Colonic mucosa (tissue), 4 donors: ENCODE measurements around the gene EIF1AY. TPM values are rescaled to one million over a fixed set of nuclear protein-coding genes. Genes with fewer than 3 reads are reported as not detected.

Experiments
- DNase-seq: peaks from one replicate; pipeline ENCODE4 v3.0.0-alpha.2; 2020
- H3K27ac ChIP-seq: fragments of 200-600 bp; one replicate; pipeline ENCODE4 v1.8.0; 2021
- H3K27me3 ChIP-seq: fragments of 200-600 bp; one replicate; pipeline ENCODE4 v1.8.0; 2021
- H3K36me3 ChIP-seq: fragments of 200-600 bp; one replicate; pipeline ENCODE4 v1.8.0; 2021
- H3K4me1 ChIP-seq: fragments of 200-600 bp; one replicate; pipeline ENCODE4 v1.8.0; 2021; ENCODE audit warnings: mild to moderate bottlenecking
- H3K4me3 ChIP-seq: fragments of 200-600 bp; one replicate; pipeline ENCODE4 v1.8.0; 2021
- H3K9ac ChIP-seq, 2 donors: one replicate each; pipeline ENCODE4 v1.7.0; 2013; ENCODE audit warnings: control low read depth in 2 of 2, low read depth in 2 of 2, low read length in 2 of 2
- H3K9me3 ChIP-seq: fragments of 200-600 bp; one replicate; pipeline ENCODE4 v1.8.0; 2021
- CTCF ChIP-seq: fragments of 200-600 bp; IDR thresholded peaks from one replicate; pipeline ENCODE4 v1.8.0; 2022; ENCODE audit warnings: antibody characterized with exemption, mild to moderate bottlenecking
- intact Hi-C: fragments of 100-400 bp; cut with DNase I; formaldehyde crosslinking; loops from one replicate; pipeline ENCODE4 v1.14.1; 2022
- total RNA-seq, 2 donors: library from RNA; stranded (reverse); fragmentation: NEBNext Ultra II Directional in 1 of 2; extraction: Animal tissue kit (Norgen Biotek cat#: 25700) in 1 of 2; gene quantifications; one replicate each; pipeline ENCODE4 v1.2.1, GENCODE V29; 2021
- donor health status: healthy.
- donor health status: DM: no; HTN: no; CAD: no.
- donor health status: DM: no; HTN: no; CAD: no.

The EIF1AY gene
- total RNA-seq, 2 donors from 2014 or later, result not detected

GRCh38 chrY:20558677-20559076 is 16.9 kb upstream of the EIF1AY start:
- H3K9ac ChIP-seq, result no peak overlapping the region
- no peaks in the 10 kb centered on the region for H3K27me3 ChIP-seq
- TF ChIP-seq CTCF, result no peak
- intact Hi-C loops, result no loop called here
- H3K4me3 ChIP-seq, result no peak overlapping the region
- DNase-seq, result no peak
- no peak overlapping the region for H3K27ac ChIP-seq
- no peaks in the 10 kb centered on the region for H3K9me3 ChIP-seq
- H3K36me3 ChIP-seq, result no peaks in the 10 kb centered on the region
- no peaks in the 10 kb centered on the region for H3K4me1 ChIP-seq

DNA sequence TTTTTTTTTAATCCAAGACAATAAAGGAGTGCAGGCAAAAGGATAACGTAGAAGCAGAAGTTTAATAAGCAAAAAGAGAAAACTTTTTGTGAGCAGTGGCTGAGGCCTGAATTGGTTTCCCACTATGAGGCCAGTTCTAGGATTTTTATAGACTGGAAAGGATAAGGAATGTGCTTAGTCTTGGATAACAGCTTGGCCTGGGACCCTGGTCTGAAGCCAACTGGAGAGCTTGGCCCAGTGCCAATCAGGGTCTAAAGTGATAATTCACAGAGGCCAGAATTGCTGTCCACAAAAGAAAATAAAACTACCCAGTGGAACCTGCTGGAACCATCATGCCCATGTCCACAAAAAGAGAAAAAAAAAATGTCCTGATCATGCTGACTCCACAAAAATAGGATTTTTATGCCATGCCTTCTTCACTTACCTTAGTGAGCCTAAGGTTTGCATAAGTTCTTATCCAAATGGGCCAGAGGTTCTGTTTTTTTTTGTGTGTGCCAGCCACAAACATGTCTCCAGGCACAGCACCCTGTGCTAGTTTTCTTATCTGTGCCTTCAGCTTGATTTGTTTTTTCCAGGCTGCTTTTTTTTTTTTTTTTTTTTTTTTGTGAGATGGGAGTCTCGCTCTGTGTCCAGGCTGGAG is 15.6 kb upstream of the EIF1AY start:
- Histone ChIP-seq H3K4me1 (no peaks in the 10 kb centered on the region), H3K9me3 (no peaks in the 10 kb centered on the region), H3K36me3 (no peaks in the 10 kb centered on the region), H3K9ac (no peak overlapping the region), H3K27ac (no peak overlapping the region), H3K4me3 (no peak overlapping the region), H3K27me3 (no peaks in the 10 kb centered on the region)
- intact Hi-C loops, result no loop called here
- no peak for DNase-seq
- no peak for TF ChIP-seq CTCF

- H3K4me1 ChIP-seq, result no peaks in the 10 kb centered on the region
- intact Hi-C loops, result no loop called here
- no peaks in the 10 kb centered on the region for H3K27me3 ChIP-seq
- H3K36me3 ChIP-seq, result no peaks in the 10 kb centered on the region
- H3K9ac ChIP-seq, result no peak overlapping the region
- TF ChIP-seq CTCF, result no peak
- H3K4me3 ChIP-seq, result no peak overlapping the region
- no peak overlapping the region for H3K27ac ChIP-seq
- DNase-seq, result no peak
- H3K9me3 ChIP-seq, result no peaks in the 10 kb centered on the region
Measured at GRCh38 chrY:20571306-20571705, 4.3 kb upstream of the EIF1AY start.

GRCh38 chrY:20576506-20576905 is 930 bp downstream of the EIF1AY start:
- intact Hi-C loops, result no loop called here
- no peak overlapping the region for H3K27ac ChIP-seq
- no peak for DNase-seq
- no peak overlapping the region for H3K9ac ChIP-seq
- no peaks in the 10 kb centered on the region for H3K9me3 ChIP-seq
- no peak for TF ChIP-seq CTCF
- no peaks in the 10 kb centered on the region for H3K36me3 ChIP-seq
- no peaks in the 10 kb centered on the region for H3K4me1 ChIP-seq
- H3K27me3 ChIP-seq, result no peaks in the 10 kb centered on the region
- no peak overlapping the region for H3K4me3 ChIP-seq

- no peaks in the 10 kb centered on the region for H3K36me3 ChIP-seq
- no peak overlapping the region for H3K9ac ChIP-seq
- no peaks in the 10 kb centered on the region for H3K27me3 ChIP-seq
- intact Hi-C loops, result no loop called here
- no peak for DNase-seq
- no peak for TF ChIP-seq CTCF
- no peaks in the 10 kb centered on the region for H3K4me1 ChIP-seq
- H3K9me3 ChIP-seq, result no peaks in the 10 kb centered on the region
- H3K27ac ChIP-seq, result no peak overlapping the region
- H3K4me3 ChIP-seq, result no peak overlapping the region
Measured at GRCh38 chrY:20578206-20578605, 2.6 kb downstream of the EIF1AY start.
